LHCN-M2 (cell line): ENCODE data around the gene RHOBTB1. TPM values are rescaled to one million over a fixed set of nuclear protein-coding genes. Genes with fewer than 3 reads are reported as not detected.
A peak's percentile ranks its signal among the peaks of the same experiment; 100 is the strongest.
"Not testable (repeated sequence)": the region's sequence is repeated elsewhere in the genome, so short reads cannot be mapped to it uniquely, and the experiment has no call there.

Experiments used
- DNase-seq: peaks from one replicate; pipeline ENCODE4 v3.0.0-alpha.2; 2012; ENCODE audit warnings: low read depth
- polyA plus RNA-seq: library from polyadenylated mRNA; unstranded; fragments of >200 nt; gene quantifications from one replicate; pipeline ENCODE4 v1.2.1, GENCODE V29; 2012; ENCODE audit warnings: missing spikeins
- total RNA-seq: library from RNA; depleted of rRNA; stranded (reverse); fragments of >200 nt; gene quantifications from 2 replicates; pipeline ENCODE4 v1.2.3, GENCODE V29; 2014; rRNA removed

RHOBTB1 gene
- total RNA-seq, result 19.1 and 20.0 TPM in 2 replicates
- polyA plus RNA-seq, result 25.1 TPM

DNA sequence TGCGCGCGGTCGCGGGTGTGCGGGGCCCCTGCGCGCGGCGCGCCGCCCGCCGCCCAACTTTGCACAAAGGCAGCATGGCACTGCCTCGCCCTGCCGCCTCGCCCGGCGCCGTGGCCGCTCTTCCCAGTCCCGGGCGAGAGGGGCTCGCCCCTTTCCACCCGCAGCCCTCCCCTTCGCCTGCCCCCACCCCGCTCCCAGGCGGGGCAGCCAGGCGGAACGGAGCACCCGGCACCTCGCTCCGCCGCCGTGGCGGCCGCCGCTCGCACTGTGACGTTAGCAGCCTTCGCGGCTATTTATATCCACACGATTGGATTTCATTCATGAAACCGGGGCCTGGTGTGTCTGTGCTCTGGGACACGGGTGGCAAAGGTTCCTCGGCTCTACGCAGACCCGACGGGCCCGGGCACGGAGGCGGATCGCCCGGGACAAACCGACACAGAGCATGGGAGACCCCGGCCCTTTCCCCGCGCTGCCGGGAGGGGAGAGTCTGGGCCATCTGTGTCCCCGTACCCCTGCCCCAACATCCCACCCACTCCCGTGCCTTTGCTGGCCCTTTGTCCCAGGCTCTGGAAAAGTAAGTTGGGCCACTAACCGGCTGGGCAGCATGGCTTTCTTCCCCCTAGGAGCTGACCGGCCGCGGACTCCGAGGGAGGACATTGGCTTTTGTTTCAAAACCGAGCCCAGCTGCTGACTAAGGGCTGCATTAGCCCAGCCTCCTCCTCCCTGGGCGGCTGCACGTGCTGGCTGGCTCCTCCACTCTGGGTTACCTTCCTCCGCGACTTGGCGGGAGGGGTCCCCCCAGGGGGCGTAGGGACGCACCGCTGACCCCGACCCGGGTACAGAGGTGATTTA is at the start of gene RHOBTB1:
RHOBTB1 (minus strand) TSS at position 128 of the 852 bp plus-strand sequence. CDS start 32,643 bp downstream, outside the sequence.
- peak; percentile 82 for DNase-seq

DNA sequence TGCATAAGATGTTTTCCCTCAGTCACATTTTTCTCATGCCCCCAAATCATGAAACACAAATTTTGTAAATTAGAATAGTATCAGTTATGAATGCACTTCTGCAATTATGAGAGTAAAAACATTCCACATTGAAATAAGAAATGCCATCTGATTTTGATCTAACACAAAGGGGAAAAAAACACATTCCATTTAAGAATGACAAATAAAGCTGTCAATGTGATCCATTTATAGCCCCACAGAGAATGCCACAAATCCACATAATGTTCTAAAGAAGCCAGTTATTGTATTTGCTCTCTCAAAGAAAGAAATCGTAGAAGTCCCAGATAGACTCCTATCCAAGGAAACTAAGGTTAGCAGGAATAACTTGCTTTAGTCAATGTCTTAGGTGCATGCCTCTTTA is 48.7 kb upstream of the RHOBTB1 start:
- no peak for DNase-seq

DNA sequence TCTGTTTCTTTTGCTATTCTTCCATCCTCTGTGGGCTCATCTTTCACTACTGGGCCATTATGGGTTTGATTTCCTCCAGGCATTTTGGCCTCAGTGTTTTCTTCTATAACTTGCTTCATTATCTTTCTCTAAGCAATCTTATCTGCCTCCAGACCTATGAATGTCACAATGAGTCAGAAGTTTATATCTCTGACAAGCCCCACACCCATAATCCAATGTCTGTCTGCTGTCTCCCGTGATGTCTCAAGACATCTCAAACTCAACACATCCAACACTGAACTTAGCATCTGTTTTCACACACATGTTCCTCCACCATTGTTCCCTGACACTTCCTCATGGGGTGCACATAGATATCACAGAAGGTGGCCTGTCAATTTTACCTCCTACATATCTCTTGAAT is 46.7 kb upstream of the RHOBTB1 start:
- DNase-seq, result no peak

DNA sequence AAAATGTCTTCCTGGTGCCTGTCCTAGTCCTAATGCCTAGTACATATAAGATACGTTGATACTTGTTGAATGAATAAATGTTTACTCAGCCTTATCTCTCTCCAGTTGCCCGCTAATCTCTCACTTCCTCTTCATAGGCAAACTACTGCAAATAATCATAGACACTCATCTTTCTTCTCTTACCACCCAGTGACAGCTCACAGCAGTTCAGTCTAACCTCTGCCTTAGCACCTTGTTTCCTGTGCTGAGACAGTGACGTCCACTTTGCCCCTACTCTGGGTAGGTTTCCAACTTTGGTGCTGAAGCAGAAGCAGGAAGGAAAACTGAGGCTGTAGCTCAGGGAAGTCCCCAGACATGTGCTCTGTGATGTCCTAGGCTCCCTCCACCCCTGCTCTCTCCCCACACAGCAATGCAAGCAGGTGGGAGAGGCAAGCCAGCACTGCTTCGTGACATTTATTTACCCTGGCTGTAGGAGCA is 45.5 kb upstream of the RHOBTB1 start:
- no peak for DNase-seq

DNA sequence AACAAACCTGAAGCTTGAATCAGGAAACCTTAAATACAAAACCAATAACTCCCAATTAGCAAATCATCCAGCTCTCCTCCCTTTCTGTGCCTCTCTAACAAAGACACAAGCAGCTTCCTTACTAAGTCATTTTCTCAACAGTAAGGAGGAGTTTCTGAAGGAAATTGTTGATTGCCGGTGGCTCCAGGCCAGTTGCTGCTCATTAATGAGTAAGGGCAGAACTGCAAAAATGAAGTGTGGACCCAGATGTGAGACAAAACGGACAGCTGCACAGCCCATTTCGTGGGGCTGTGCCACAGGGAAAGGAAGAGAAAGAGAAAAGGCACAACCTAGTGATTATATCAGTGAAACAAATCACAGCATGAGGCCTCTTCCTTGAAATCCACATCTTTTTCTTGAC is 42.8 kb upstream of the RHOBTB1 start:
- DNase-seq, result peak; percentile 42

- no peak for DNase-seq
Measured at GRCh38 chr10:60985951-60986350, 42.0 kb upstream of the RHOBTB1 start.

GRCh38 chr10:60980997-60981396 is 37.0 kb upstream of the RHOBTB1 start:
- no peak for DNase-seq

GRCh38 chr10:60979667-60980104 is 35.7 kb upstream of the RHOBTB1 start:
- no peak for DNase-seq

DNA sequence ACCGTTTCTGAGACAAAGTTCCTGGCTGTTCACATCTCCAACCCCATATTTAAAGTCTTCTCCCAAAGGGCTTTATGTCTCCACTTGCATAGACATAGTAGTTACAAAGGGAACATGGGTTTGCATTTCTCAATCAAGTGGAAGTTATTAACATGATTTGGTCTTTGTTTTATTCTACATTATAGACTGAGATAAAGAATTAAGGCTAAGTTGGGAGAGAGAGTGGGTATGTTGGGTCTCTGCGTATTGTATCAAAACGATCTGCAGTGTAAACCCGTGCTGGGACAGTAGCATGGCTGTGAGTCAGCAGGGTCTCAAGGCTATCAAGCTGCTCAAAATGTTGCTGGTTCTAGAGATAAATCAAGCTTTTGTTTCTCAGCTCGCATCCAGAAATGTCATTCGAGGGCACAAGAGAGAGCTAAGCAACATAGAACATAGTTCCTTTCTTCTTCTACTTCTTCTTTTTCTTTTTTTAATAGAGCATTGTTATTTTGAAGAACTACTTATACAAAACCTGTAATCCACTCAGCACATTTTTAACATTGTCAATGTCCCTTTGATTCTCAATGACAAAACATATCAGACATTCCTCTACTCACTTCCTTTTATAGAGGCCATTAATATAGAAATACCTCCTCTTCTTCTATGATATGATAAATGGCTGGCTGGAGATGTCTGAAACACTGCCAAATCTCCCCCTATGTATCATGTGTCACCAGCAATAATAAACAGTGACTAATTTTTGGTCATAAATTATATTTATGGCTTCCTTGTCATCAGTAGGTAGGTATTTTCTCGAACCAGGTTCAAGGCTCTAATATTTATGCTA is 34.5 kb upstream of the RHOBTB1 start:
- DNase-seq, result peak; percentile 53

- no peak for DNase-seq
Measured at GRCh38 chr10:60977161-60978122, 33.5 kb upstream of the RHOBTB1 start.

- DNase-seq, result no peak
Measured at GRCh38 chr10:60976687-60977086, 32.7 kb upstream of the RHOBTB1 start.

DNA sequence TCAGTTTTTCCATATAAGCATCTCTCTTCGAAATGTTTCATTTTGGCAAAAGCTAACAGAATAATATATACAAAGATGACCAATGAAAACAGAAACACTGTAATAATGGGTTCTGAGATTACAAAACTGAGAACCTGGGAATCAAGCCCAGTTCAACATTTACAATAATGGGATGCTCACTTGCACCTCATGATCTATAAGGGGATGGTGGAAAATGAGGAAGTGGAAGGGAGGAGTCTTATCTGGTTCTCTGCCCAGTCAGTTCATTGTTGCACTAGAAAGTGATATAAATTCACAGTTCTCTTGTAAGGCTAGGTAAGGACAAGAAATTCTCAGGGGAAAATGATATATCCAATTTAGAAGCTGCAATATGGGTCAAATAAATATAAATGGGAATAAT is 31.7 kb upstream of the RHOBTB1 start:
- DNase-seq, result no peak

GRCh38 chr10:60974463-60975149 is 30.6 kb upstream of the RHOBTB1 start:
- DNase-seq, result peak; percentile 46

GRCh38 chr10:60973086-60973485 is 29.1 kb upstream of the RHOBTB1 start:
- no peak for DNase-seq

- not testable (repeated sequence) for DNase-seq
Measured at GRCh38 chr10:60972181-60972580, 28.2 kb upstream of the RHOBTB1 start.

- DNase-seq, result no peak
Measured at GRCh38 chr10:60970526-60970925, 26.5 kb upstream of the RHOBTB1 start.

GRCh38 chr10:60968504-60968903 is 24.5 kb upstream of the RHOBTB1 start:
- DNase-seq, result no peak

- no peak for DNase-seq
Measured at GRCh38 chr10:60967854-60968484, 24.0 kb upstream of the RHOBTB1 start.

GRCh38 chr10:60967260-60967659 is 23.3 kb upstream of the RHOBTB1 start:
- no peak for DNase-seq

DNA sequence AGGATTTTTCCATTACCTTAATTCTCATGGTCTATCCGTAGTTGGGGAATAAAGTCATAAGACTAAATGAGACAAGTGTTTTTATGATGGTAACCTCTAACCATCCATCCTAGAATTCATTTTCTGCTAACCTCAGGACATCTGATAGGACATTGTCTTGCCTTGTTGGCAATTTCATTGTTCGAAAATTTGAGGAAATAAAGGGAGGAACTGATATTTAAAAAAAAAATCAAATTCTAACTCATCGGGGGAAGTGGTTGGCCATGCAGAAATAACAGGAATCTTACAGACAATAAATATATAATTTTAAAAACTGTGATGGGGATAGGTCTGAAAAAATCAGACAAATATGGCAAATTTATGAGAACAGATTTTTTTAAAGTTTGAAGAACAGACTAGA is 21.7 kb upstream of the RHOBTB1 start:
- no peak for DNase-seq
